GM13976 (cell line): ENCODE results near the gene OSBP2.

Experiments
- DNase-seq: peaks from one replicate; pipeline ENCODE4 v3.0.0; 2012; ENCODE audit warnings: low spot score
- CTCF ChIP-seq: IDR thresholded peaks from 2 replicates; pipeline ENCODE4 v1.5.1; 2012; ENCODE audit warnings: borderline replicate concordance, mild to moderate bottlenecking; ENCODE audit not compliant: insufficient read depth; ENCODE audit errors: extremely low read depth, missing control alignments, control extremely low read depth
- in situ Hi-C: fragments of 300-500 bp; cut with MboI; formaldehyde crosslinking; loops from one replicate; pipeline ENCODE4 v1.12.0; 2022; ENCODE audit warnings: low sequenced_read_pairs, mixed read lengths, inconsistent platforms; ENCODE audit not compliant: unreplicated experiment

Gene OSBP2

GRCh38 chr22:30870451-30871345 is 176.0 kb downstream of the OSBP2 start:
- no peak for TF ChIP-seq CTCF
- in situ Hi-C loops, result no loop called here
- no peak for DNase-seq

GRCh38 chr22:30871391-30872284 is 177.0 kb downstream of the OSBP2 start:
- no peak for TF ChIP-seq CTCF
- DNase-seq, result no peak
- in situ Hi-C loops, result no loop called here

- DNase-seq, result no peak
- TF ChIP-seq CTCF, result no peak
- in situ Hi-C loops, result no loop called here
Observed at GRCh38 chr22:30872285-30873041, 177.8 kb downstream of the OSBP2 start.

- no peak for TF ChIP-seq CTCF
- in situ Hi-C loops, result no loop called here
- DNase-seq, result no peak
Observed at GRCh38 chr22:30873086-30873650, 178.5 kb downstream of the OSBP2 start.

GRCh38 chr22:30873661-30874060 is 179.0 kb downstream of the OSBP2 start:
- no peak for DNase-seq
- in situ Hi-C loops, result no loop called here
- TF ChIP-seq CTCF, result no peak
